GM12878 (cell line): ENCODE measurements around the gene ZNF780A. TPM values are rescaled to one million over a fixed set of nuclear protein-coding genes. Genes with fewer than 3 reads are reported as not detected.

Experiments
- ASH2L ChIP-seq: fragments of 300-600, 200-600 bp; sonication (generic); IDR thresholded peaks from 2 replicates; pipeline ENCODE4 v1.6.1; 2017; ENCODE audit warnings: low read depth, mild to moderate bottlenecking, borderline replicate concordance
- BCL11A ChIP-seq: IDR thresholded peaks from 2 replicates; pipeline ENCODE4 v1.6.1; 2011; ENCODE audit warnings: low read depth, low read length
- CBFB ChIP-seq: IDR thresholded peaks from 2 replicates; pipeline ENCODE4 v1.6.1; 2016; ENCODE audit warnings: antibody characterized with exemption, low read depth
- KAT2A ChIP-seq: conservative IDR thresholded peaks from 2 replicates; pipeline ENCODE4 v1.6.1; 2011; ENCODE audit warnings: low read depth, low read length; ENCODE audit not compliant: control insufficient read depth
- KLF5 ChIP-seq: fragments of 450-650 bp; IDR thresholded peaks from 2 replicates; pipeline ENCODE4 v1.6.1; 2014; ENCODE audit warnings: mild to moderate bottlenecking; ENCODE audit not compliant: partially characterized antibody
- MAX ChIP-seq: IDR thresholded peaks from 2 replicates; pipeline ENCODE4 v1.6.1; 2012; ENCODE audit warnings: low read depth, low read length, improper control_type of control experiment
- MEF2A ChIP-seq: IDR thresholded peaks from 2 replicates; pipeline ENCODE4 v1.6.1; 2011; ENCODE audit warnings: low read depth, mild to moderate bottlenecking, low read length, moderate library complexity; ENCODE audit not compliant: insufficient read depth
- MTA3 ChIP-seq: IDR thresholded peaks from 2 replicates; pipeline ENCODE4 v1.6.1; 2012; ENCODE audit warnings: low read length, inconsistent platforms, borderline replicate concordance
- PAX5 ChIP-seq: IDR thresholded peaks from 2 replicates; pipeline ENCODE4 v1.6.1; 2011; ENCODE audit warnings: low read depth, low read length, borderline replicate concordance
- PAX8 ChIP-seq: fragments of 450-650 bp; IDR thresholded peaks from 2 replicates; pipeline ENCODE4 v1.6.1; 2017; ENCODE audit warnings: mild to moderate bottlenecking, moderate library complexity
- RCOR1 ChIP-seq: conservative IDR thresholded peaks from 2 replicates; pipeline ENCODE4 v1.6.1; 2012; ENCODE audit warnings: low read depth, low read length, improper control_type of control experiment
- RFX5 ChIP-seq: IDR thresholded peaks from 2 replicates; pipeline ENCODE4 v1.6.1; 2011; ENCODE audit warnings: low read depth, low read length, improper control_type of control experiment
- SIN3A ChIP-seq: IDR thresholded peaks from 2 replicates; pipeline ENCODE4 v1.6.1; 2012; ENCODE audit warnings: low read depth, low read length, improper control_type of control experiment
- TARDBP ChIP-seq: IDR thresholded peaks from 2 replicates; pipeline ENCODE4 v1.6.1; 2016; ENCODE audit warnings: borderline replicate concordance
- TCF7 ChIP-seq: IDR thresholded peaks from 2 replicates; pipeline ENCODE4 v1.6.1; 2014; ENCODE audit warnings: antibody characterized with exemption, borderline replicate concordance
- USF1 ChIP-seq: IDR thresholded peaks from 2 replicates; pipeline ENCODE4 v1.6.1; 2011; ENCODE audit warnings: borderline replicate concordance, low read depth, mild to moderate bottlenecking, moderate library complexity, mixed read lengths, low read length; ENCODE audit not compliant: insufficient read depth; ENCODE audit errors: extremely low read length
- ZNF687 ChIP-seq: fragments of 450-650 bp; IDR thresholded peaks from 2 replicates; pipeline ENCODE4 v1.6.1; 2017; ENCODE audit warnings: mild to moderate bottlenecking, moderate library complexity
- polyA plus RNA-seq, 11 experiments: library from polyadenylated mRNA; depleted of rRNA in 4 of 11; unstranded in 6 of 11; stranded (reverse) in 5 of 11; fragments of >200 nt; fragmentation: Nextera tagmentation in 4 of 11; fragmentation: Illumina TruSeq in 1 of 11; extraction: Ambion mirVana in 4 of 11; extraction: Trizol in 1 of 11; gene quantifications; 1 replicate in 1 of 11; 2 replicates in 10 of 11; pipeline versions ENCODE4 v1.2.1 to v1.2.3, GENCODE V29; 2011 to 2016; ENCODE audit warnings: inconsistent platforms in 2 of 11, missing spikeins in 2 of 11, low read depth in 1 of 11
- total RNA-seq, 4 experiments: library from RNA; depleted of rRNA in 3 of 4; stranded (reverse); fragments of >200 nt in 3 of 4; fragmentation: Illumina TruSeq in 1 of 4; extraction: Trizol in 1 of 4; gene quantifications; 2 replicates each; pipeline versions ENCODE4 v1.2.1 to v1.2.3, GENCODE V29; 2013 to 2021
- TF ChIP-seq, protein P1 (sequence below): fragments of 450-650 bp; formaldehyde crosslinking; IDR thresholded peaks from 2 replicates; pipeline ENCODE4 v1.5.0; 2022; ENCODE audit warnings: mild to moderate bottlenecking, missing genetic modification characterization
- TF ChIP-seq, protein P2 (sequence below): fragments of 450-650 bp; IDR thresholded peaks from 2 replicates; pipeline ENCODE4 v1.6.1; 2016; ENCODE audit warnings: mild to moderate bottlenecking

Gene ZNF780A
- total and polyA plus RNA-seq, 10 of the 15 experiments (the other 5 are each of a cell fraction or from before 2014, with no cell fraction given): 10.9 to 27.6 (median 17.6) TPM

DNA sequence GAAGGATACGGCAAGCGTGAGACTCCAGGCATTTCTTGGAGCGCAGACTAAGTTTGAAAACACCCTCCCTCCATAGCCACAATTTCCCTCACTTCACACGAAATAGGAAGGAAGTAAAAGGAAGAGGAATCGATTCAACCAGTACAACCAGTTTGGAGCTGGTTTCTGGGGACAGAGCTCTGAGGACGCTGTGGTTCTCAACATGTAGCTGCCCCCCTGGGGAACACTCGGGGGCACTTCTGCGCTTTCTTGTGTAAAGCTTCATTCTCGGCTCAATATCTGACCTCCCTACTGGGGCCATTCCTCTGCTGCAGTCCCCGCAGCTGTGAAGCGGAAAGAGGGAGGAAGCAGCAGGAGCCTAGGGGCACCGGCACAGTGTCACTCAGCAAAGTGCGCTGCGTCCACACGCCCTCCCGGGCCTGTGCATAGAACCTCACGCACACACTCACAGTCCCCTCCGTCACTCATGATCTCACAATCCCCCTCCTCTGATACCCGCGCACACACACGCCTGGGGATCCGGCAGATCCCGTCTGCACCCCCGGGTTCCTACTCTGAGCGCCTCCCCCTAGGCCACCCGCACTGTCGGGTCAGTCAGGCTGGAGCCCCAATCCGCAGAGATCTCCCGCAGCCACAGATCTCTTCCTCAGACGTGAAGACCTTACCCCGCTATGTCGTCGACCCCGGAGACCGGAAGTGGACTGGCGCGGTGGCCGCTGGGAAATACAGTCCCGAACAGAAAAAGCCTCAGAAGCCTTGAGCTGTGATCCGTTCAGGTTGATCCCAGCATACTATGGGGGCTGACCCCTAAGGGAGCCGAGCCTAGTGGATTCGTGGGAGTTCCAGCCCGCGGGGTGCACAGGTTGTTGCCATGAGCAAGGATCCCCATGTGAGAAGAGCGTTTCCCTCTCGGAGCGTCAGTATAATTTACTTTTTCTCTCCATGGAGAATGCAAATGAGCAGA is at the start of gene ZNF780A (continued):
- TF ChIP-seq TCF7: no peak
- TF ChIP-seq ZNF687: 0 out of 2 replicates have a peak, but pooled peaks have one; percentile 40
- no peak for TF ChIP-seq MTA3
- TF ChIP-seq, protein P1, sequence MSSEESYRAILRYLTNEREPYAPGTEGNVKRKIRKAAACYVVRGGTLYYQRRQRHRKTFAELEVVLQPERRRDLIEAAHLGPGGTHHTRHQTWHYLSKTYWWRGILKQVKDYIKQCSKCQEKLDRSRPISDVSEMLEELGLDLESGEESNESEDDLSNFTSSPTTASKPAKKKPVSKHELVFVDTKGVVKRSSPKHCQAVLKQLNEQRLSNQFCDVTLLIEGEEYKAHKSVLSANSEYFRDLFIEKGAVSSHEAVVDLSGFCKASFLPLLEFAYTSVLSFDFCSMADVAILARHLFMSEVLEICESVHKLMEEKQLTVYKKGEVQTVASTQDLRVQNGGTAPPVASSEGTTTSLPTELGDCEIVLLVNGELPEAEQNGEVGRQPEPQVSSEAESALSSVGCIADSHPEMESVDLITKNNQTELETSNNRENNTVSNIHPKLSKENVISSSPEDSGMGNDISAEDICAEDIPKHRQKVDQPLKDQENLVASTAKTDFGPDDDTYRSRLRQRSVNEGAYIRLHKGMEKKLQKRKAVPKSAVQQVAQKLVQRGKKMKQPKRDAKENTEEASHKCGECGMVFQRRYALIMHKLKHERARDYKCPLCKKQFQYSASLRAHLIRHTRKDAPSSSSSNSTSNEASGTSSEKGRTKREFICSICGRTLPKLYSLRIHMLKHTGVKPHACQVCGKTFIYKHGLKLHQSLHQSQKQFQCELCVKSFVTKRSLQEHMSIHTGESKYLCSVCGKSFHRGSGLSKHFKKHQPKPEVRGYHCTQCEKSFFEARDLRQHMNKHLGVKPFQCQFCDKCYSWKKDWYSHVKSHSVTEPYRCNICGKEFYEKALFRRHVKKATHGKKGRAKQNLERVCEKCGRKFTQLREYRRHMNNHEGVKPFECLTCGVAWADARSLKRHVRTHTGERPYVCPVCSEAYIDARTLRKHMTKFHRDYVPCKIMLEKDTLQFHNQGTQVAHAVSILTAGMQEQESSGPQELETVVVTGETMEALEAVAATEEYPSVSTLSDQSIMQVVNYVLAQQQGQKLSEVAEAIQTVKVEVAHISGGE (CRISPR knock-in tag): no peak
- TF ChIP-seq RCOR1: no peak
- TF ChIP-seq MEF2A: no peak
- TF ChIP-seq TARDBP: 0 out of 2 replicates have a peak, but pooled peaks have one; percentile 30
- no peak for TF ChIP-seq BCL11A
- TF ChIP-seq USF1: no peak
- no peak for TF ChIP-seq KAT2A
- TF ChIP-seq PAX5: peak; percentile 10; the same call in 1 of the 2 replicates
- TF ChIP-seq SIN3A: peak; percentile 66; the same call in 1 of the 2 replicates
- TF ChIP-seq MAX: 0 out of 2 replicates have a peak, but pooled peaks have one; percentile 30
- no peak for TF ChIP-seq RFX5
- peak; percentile 38 for TF ChIP-seq KLF5
- peak; percentile 28; the same call in 1 of the 2 replicates for TF ChIP-seq ASH2L
- TF ChIP-seq CBFB: peak; percentile 69; the same call in 1 of the 2 replicates
- TF ChIP-seq, protein P2, sequence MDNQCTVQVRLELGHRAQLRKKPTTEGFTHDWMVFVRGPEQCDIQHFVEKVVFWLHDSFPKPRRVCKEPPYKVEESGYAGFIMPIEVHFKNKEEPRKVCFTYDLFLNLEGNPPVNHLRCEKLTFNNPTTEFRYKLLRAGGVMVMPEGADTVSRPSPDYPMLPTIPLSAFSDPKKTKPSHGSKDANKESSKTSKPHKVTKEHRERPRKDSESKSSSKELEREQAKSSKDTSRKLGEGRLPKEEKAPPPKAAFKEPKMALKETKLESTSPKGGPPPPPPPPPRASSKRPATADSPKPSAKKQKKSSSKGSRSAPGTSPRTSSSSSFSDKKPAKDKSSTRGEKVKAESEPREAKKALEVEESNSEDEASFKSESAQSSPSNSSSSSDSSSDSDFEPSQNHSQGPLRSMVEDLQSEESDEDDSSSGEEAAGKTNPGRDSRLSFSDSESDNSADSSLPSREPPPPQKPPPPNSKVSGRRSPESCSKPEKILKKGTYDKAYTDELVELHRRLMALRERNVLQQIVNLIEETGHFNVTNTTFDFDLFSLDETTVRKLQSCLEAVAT: peak; percentile 76; the same call in 1 of the 2 replicates
- no peak for TF ChIP-seq PAX8
